Measurements from ENCODE around the gene CATSPER3. TPM values are rescaled to one million over a fixed set of nuclear protein-coding genes. Genes with fewer than 3 reads are reported as not detected.

The CATSPER3 gene
- total RNA-seq, 1 experiment from 2014 or later, result 0.50 TPM

DNA sequence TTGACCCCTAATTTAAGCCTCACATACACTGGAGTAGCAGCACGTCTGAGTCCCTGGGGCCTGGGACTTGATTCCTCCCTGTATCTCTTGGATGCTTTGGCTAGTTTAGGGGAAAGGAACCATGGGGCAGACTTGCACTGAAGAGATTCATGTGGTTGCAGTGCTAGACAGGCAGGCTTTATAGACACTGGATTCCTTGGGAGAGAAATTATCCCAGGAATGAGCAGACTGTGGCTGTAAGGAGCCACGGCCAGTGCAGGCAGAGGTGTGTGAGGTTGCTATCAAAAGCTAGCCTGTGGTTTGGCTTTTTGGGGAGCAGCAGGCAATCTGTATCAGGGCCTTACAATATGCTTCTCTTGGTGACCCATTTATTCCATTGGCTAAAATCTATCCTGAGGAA, 86.8 kb downstream of the CATSPER3 start:
- H3K27me3 ChIP-seq (ENCODE audit: insufficient read depth, low read length), result peaks cover 21% of the 10 kb centered on the region; the same call in 1 of the 2 replicates

More for the DNA sequence above, 86.8 kb downstream of the CATSPER3 start:
- Histone ChIP-seq H3K79me2 (ENCODE audit: insufficient read depth, low read length) (no peaks in the 10 kb centered on the region), H3K4me1 (ENCODE audit: insufficient read depth, low read length) (no peaks in the 10 kb centered on the region), H2BK15ac (ENCODE audit: low read depth, low read length) (no peak overlapping the region), H3K79me1 (ENCODE audit: insufficient read depth, low read depth, low read length, poor library complexity, severe bottlenecking) (no peaks in the 10 kb centered on the region), H2BK12ac (ENCODE audit: insufficient read length, low read depth, low read length) (no peak overlapping the region), H3K4ac (ENCODE audit: low read depth, low read length) (no peak overlapping the region), H3K9ac (ENCODE audit: extremely low read depth, insufficient read length, low read length) (no peak overlapping the region), H4K20me1 (ENCODE audit: control insufficient read depth, insufficient read depth, insufficient read length) (no peaks in the 10 kb centered on the region), H2BK120ac (ENCODE audit: low read depth, low read length, poor library complexity, severe bottlenecking) (no peak overlapping the region), H3K23ac (ENCODE audit: insufficient read length, low read depth, low read length) (no peak overlapping the region), H3K18ac (ENCODE audit: insufficient read length, low read depth, low read length) (no peak overlapping the region), H3K56ac (ENCODE audit: insufficient read length, low read depth, low read length) (no peak overlapping the region), H4K5ac (ENCODE audit: insufficient read length, low read depth, low read length) (no peak overlapping the region), H3K4me2 (ENCODE audit: insufficient read depth, insufficient read length, low read length) (no peak overlapping the region), H2BK20ac (ENCODE audit: low read depth, low read length, poor library complexity, severe bottlenecking) (no peak overlapping the region), H4K91ac (ENCODE audit: insufficient read length, low read depth, low read length) (no peak overlapping the region), H3K9me3 (ENCODE audit: control insufficient read depth, low read depth, low read length) (no peaks in the 10 kb centered on the region), H3K23me2 (ENCODE audit: insufficient read length, low read depth, low read length, poor library complexity, severe bottlenecking) (peaks cover 7% of the 10 kb centered on the region), H3K14ac (ENCODE audit: insufficient read depth, low read length) (no peak overlapping the region), H3K27ac (ENCODE audit: insufficient read length, low read depth, low read length) (no peak overlapping the region), H2BK5ac (ENCODE audit: insufficient read length, low read length) (no peak overlapping the region), H3T11ph (ENCODE audit: low read length) (no peak overlapping the region), H4K8ac (replicated peaks; ENCODE audit: insufficient read length, low read depth, low read length) (no peak overlapping the region), H2AFZ (ENCODE audit: low read length) (no peak overlapping the region), H2AK5ac (ENCODE audit: insufficient read length, low read length) (no peak overlapping the region)
- Mint-ChIP-seq H3K36me3 (ENCODE audit: insufficient read depth in 1 of 3, low read depth in 3 of 3) (no peaks in the 10 kb centered on the region), H3K4me3 (no peak overlapping the region), H3K27me3 (ENCODE audit: low read depth) (peaks cover 100% of the 10 kb centered on the region), H3K9me3 (no peaks in the 10 kb centered on the region; a peak in 1 of 5 replicates), H3K4me1 (peaks cover 3 to 6% of the 10 kb centered on the region in 2 experiments; a peak in 2 of 4 replicates), H3K27ac (no peak overlapping the region)
- no CpG with 5 or more reads among the region's 2 CpGs for WGBS (ENCODE audit: extremely low coverage, insufficient read length, low lambda C conversion rate)
- no peak for TF ChIP-seq CTCF (conservative IDR thresholded peaks at IDR 0.05)
- no peak for DNase-seq

Measured in H9 (cell line).